Activated CD4-positive, alpha-beta T cell treated with anti-CD3 and anti-CD28 coated beads, Interleukin-10, Interleukin-2, amounts not matched to agents 100 ng/mL and 50 ng/mL, durations not matched to agents 16 hours and 8 hours (primary cell): ENCODE data around the gene UAP1.
"Not testable (repeated sequence)": the region's sequence is repeated elsewhere in the genome, so short reads cannot be mapped to it uniquely, and the experiment has no call there.

ENCODE experiments used
- DNase-seq: peaks from one replicate; pipeline ENCODE4 v3.0.0-alpha.2; 2020

Gene UAP1

GRCh38 chr1:162566870-162567269 lies 5.3 kb downstream of the UAP1 start:
- no peak for DNase-seq

- DNase-seq = no peak
Measured at GRCh38 chr1:162568802-162569201, 7.3 kb downstream of the UAP1 start.

GRCh38 chr1:162570718-162571117 lies 9.2 kb downstream of the UAP1 start:
- DNase-seq = no peak

GRCh38 chr1:162571121-162571520 lies 9.6 kb downstream of the UAP1 start:
- DNase-seq = not testable (repeated sequence)

- no peak for DNase-seq
Measured at GRCh38 chr1:162571696-162572095, 10.2 kb downstream of the UAP1 start.

DNA sequence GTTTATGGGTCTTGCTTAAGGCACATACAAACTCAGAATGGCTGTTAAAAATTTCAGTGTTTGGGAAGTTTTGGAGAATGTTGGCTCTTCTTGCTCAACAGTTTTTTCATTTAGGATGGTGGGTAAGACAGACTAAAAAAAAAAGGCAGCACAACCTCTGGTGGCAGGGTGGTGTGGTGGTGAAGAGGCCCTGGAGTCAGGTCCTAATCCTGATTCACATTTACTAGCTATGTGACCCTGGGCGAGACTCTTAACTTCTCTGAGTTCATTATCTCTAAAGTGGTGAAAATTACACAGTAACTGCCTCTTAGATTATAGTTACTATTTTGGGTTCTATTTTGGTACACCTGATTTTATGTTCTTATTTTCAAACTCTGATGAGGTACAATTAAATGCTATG lies 11.6 kb downstream of the UAP1 start:
- DNase-seq = no peak

GRCh38 chr1:162578071-162578700 lies 16.7 kb downstream of the UAP1 start:
- DNase-seq = no peak

GRCh38 chr1:162578936-162579335 lies 17.4 kb downstream of the UAP1 start:
- DNase-seq = no peak

DNA sequence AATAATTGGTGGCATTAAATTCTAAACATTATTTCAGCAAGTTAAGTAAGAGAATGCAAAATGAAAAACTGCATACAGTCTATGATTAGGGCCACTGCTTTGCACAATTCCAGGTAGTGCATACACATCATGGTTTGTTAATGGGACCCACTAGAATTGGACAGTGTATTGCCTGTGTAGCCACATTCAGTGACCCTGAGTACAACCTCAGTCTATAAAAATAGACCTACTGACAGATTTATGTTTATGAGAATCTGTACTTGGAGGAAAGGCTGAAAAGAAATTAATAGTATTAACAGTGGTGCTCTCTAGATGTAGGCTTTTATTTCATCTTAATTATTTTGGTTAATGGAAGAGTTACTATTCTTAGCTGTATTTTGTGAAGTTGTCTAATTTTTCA lies 18.8 kb downstream of the UAP1 start:
- no peak for DNase-seq

DNA sequence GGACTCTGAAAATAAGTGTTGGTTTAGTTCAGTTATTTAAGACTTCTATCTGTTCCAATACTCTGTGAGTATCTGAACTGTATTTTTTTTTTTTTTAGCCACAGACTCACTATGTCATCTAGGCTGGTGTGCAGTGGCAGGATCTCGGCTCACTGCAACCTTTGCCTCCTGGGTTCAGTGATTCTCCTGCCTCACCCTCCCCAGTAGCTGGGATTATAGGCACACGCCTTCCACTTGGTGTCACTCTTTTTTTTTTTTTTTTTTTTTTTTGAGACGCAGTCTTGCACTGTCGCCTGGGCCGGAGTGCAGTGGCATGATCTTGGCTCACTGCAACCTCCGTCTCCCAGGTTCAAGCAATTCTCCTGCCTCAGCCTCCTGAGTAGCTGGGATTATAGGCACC lies 21.4 kb downstream of the UAP1 start:
- DNase-seq = not testable (repeated sequence)

GRCh38 chr1:162585101-162585500 lies 23.6 kb downstream of the UAP1 start:
- DNase-seq = not testable (repeated sequence)

DNA sequence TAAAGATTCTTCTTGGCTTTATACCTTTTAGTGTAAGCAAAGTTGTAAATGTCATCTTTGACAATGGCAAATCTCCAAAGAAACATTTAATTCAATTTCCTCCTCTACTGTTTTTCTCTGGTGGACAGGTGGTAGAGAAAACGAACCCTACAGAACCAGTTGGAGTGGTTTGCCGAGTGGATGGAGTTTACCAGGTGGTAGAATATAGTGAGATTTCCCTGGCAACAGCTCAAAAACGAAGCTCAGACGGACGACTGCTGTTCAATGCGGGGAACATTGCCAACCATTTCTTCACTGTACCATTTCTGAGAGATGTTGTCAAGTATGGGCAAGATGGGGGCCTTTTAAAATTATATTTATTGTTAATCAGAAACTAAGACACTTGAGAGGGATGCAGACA lies 25.8 kb downstream of the UAP1 start:
- DNase-seq = no peak

DNA sequence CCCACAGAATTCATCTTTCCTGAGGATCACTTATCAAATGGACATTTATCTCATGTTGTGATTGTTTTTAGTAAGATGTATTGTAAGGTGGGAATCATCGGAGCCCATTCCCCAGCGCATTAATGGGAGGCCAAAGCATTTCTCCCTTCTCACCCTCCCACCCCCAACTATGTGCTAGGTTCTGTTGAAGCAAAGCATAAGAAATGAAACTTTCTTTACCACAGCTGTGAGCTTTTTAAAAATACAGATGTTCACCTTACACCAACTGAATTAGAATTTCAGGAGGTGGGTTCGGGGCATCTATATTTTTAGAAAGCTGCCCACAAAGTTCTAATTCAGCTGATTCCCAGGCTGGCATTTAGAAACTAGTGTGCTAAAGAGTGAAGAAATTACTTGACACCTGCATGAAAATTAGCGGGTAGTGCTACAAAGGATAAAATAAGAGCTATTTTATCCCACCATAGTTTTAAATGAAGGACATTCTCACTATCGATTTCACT lies 26.3 kb downstream of the UAP1 start:
- DNase-seq = no peak

- no peak for DNase-seq
Measured at GRCh38 chr1:162590101-162590500, 28.6 kb downstream of the UAP1 start.

DNA sequence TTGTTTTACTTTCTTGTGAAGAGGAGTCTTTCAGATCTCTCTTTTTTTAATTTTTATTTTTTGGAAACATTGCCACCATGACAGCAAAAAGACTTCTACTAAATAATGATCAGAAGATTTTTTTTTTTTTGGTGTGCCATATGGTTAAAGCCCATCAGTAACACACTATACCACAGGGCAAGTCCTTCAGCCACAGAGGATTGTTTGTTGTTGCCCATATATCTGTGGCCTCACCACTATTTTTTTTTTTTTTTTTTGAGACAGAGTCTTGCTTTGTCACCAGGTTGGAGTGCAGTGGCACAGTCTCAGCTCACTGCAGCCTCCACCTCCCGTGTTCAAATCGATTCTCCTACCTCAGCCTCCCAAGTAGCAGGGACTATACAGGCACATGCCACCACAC lies 29.2 kb downstream of the UAP1 start:
- no peak for DNase-seq

DNA sequence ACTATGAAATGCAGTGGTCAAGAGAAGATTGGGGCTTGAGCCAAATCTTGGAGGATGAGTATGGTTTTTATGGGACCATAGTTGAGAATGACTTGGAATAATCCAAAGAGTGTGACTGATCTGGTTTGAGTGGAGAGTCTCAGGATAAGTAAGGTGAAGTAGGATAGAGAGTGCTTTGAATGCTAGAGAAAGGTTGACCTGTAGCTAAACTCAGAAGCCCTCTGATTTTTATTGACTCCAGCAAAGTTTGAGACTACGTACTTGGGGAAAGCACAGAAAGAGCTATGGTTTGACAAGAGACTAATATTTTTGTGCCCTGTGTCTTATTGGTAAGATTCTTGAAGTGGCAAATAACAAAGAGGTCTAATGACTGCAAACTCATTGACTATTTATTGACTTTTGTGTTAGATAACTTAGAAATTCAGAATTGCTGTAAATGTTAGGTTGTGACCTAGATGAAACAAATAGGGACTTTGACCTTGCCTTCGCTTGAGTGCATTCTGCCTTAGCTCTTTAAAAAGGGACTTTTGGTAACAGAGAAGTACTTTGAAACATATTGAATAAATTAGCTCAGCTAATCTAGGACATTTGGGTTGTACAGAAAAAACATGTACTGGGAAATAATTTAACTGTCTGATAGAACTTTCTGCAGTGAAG lies 35.1 kb downstream of the UAP1 start:
- DNase-seq = no peak

DNA sequence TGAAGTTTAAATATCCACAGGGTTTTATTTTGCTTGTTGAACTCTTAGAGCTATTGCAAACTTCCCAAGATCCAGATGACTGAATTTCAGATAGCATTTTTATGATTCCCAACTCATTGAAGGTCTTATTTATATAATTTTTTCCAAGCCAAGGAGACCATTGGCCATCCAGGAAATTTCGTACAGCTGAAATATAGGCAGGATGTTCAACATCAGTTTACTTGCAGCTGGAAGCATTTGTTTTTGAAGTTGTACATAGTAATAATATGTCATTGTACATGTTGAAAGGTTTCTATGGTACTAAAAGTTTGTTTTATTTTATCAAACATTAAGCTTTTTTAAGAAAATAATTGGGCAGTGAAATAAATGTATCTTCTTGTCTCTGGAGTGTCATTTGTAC lies 37.9 kb downstream of the UAP1 start:
- no peak for DNase-seq

DNA sequence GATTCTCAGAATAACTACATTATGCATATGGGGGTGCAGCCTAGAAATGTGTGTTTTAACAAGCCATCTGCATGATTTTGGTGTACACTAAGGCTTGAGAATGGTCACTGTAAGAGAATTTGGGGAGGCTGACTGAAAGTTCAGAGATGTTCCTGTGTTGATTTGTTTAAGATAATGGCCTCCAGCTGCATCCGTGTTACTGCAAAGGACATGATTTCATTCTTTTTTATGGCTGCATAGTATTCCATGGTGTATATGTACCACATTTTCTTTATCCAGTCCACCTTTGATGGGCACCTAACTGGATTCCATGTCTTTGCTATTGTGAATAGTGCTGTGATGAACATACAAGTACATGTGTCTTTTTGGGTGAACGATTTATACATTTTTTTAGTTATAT lies 41.6 kb downstream of the UAP1 start:
- DNase-seq = not testable (repeated sequence)

DNA sequence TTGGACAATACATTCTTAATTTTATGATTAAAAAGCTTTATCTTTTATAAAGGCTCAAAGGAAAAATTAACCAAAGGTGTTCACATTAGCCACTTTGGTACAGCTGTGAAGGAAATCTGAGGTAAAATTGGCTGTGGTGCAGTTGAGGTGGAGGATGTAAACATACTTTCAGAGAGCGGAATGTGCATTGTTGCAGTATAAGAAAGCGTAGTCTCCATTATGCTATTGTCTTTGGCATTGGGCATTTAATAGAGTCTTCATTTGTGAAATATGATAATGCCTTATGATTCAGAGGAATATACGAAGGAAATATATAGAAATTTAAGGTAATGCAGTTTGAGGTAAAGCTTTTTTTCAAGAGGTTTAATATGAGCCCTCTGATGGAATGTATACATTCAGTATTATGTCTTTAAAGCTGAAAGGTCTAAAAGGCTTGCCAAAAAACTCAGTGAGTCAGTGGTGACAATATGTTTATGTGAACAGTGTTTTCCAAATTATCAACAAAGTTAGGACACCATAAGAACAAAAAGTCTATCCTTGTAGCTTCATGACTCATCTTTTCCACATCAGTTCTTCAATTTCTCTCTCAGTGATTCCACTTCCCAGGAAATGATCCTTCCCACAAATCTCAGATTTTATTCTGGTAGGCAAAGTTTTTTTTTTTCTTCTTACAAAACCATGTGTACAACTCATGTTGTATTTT lies 43.9 kb downstream of the UAP1 start:
- DNase-seq = no peak

DNA sequence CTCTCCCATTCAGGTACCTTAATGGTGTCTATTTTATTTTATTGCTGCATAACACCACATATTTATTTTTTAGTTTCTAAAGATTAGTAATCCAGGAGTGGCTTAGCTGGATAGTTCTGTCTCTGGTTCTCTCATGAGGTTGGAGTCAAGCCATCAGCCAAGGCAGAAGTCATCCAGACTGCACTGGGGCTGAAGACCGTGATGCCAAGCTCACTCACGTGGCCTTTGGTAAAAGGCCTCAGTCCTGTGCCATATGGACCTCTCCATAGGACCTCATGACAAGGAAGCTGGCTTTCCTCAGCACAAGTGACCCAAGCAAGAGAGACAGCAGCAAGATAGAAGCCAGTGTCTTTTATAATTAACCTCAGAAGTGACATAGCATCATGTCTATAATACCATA lies 47.8 kb downstream of the UAP1 start:
- DNase-seq = no peak

- no peak for DNase-seq
Measured at GRCh38 chr1:162612606-162613400, 51.3 kb downstream of the UAP1 start.

- no peak for DNase-seq
Measured at GRCh38 chr1:162616848-162617247, 55.3 kb downstream of the UAP1 start.

- DNase-seq = no peak
Measured at GRCh38 chr1:162617513-162617912, 56.0 kb downstream of the UAP1 start.
